Activated T-helper 1 cell treated with Interleukin-2 at 50 U/mL for 16 hours (primary cell): Measurements from ENCODE around the gene SYNGR4.

ENCODE experiments used
- DNase-seq: peaks from one replicate; pipeline ENCODE4 v3.0.0-alpha.2; 2020; ENCODE audit warnings: low read depth

The SYNGR4 gene

DNA sequence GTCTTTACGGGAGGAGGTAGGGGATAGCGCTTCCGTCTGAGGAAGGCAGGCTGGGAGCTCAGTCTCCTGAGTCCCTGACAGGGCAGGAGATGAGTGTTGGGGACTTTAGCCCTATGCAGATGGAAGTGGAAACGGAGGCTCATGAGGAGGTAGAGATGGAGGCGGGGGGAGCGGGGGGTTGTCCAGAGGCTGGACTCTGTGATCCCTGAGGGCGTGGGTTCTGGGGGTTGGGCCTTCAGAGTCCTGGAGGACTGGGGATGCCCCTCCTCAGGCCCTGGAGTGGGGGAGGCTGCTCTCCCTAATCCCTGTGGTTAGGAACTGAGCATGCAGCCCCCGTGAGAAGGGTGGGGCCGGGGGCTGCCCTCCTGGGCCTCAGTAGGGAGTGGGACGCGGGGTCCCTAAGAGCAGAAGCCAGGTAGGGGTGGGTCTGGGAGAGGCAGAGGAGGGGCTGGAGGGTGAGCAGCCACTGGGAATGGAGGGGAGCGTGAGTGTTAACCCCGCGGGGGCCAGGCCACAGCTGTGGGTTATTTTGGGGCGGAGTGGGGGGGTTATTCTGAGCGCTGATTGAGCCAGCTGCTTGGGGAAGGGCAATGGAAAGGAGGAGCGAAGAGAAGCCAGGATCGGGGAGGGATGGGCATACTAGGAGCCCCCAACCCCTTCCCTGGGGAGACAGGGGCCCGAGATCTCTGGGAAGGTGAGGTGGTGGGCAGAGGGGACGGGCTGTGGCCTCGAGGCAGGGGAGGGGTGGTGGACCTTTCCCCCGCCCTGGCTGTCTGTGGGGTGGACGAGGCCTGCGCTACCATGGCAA, 32.1 kb downstream of the SYNGR4 start:
- DNase-seq, result no peak

DNA sequence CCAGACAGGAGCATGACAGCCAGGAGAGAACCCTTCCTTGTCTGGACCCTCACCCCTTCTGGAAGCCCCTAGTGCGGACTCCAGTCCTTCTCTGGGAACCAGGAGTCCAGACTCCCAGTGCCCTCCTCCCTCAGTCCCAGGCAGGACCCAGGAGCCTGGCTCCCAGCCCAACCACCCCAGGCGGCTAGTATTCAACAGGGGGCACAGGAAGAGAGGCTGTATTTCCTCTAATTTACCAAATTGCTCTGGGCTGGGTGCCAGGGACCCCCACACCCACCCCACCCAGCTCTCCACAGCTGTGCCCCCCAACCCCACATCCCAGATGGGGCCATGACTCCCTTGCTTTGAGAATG, 32.6 kb downstream of the SYNGR4 start:
- DNase-seq, result no peak

DNA sequence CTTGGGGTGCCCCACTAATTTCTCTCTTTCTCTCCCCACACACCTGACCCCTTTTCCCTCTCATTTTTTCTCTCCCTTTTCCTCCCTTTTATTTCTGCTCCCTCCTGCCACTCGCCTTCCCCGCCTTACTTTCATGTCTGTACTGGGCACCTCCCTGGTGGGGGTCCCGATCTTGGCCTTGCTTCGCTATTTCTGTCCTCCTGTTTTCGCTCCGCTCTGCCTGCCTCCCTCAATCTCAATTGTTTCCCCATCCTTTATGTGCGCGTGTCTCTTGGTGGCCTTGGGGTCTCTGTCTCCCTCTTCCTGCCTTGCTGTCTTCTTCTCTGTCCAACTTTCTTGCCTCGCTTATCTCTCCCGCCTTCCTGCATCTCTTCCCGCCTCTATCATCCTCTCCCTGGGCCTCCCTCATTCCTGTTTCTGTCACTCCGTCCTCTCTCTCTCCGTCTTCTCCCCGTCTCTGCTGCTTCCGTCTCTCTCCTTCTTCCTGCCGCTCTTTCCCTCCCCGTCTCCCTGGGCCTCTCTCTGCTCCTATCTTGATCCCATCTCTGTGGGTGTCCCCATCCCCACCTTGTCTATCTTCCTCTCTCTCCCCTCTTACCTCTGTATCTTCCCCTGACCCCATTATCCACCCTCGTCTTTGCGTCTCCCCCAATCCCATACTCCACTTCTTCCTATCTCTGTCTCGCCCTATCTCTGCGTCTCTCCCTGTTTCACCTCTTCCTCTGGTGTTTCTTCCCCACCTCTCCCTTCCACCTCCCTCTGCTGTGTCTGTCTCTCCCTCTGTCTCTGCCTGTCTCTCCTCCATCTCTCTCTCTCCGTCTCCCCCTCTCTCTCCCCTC, 33.3 kb downstream of the SYNGR4 start:
- DNase-seq, result no peak

GRCh38 chr19:48398102-48398374, 33.9 kb downstream of the SYNGR4 start:
- DNase-seq, result no peak

DNA sequence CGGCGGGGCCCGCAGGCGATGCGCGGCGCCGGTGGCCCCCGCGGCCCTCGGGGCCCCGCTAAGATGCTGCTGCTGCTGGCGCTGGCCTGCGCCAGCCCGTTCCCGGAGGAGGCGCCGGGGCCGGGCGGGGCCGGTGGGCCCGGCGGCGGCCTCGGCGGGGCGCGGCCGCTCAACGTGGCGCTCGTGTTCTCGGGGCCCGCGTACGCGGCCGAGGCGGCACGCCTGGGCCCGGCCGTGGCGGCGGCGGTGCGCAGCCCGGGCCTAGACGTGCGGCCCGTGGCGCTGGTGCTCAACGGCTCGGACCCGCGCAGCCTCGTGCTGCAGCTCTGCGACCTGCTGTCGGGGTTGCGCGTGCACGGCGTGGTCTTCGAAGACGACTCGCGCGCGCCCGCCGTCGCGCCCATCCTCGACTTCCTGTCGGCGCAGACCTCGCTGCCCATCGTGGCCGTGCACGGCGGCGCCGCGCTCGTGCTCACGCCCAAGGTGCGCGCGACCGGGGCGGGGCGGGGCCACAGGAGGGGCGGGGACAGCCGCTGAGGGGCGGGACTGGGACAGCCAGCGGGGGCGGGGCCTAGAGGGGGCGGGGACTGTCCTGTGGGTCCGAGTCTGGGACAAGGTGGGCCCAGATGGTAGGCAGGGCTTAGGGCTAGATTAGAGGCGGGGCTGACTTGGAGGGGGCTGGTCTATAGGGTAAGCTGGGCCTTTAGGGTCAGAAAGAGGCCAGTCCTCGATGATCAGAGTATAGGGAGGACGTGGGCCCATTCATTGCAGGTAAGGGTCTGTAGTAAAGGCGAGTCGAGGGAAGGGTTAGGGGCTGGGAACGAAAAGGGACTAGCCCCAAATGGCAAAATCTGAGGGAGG, 34.4 kb downstream of the SYNGR4 start:
- DNase-seq, result peak; percentile 82

DNA sequence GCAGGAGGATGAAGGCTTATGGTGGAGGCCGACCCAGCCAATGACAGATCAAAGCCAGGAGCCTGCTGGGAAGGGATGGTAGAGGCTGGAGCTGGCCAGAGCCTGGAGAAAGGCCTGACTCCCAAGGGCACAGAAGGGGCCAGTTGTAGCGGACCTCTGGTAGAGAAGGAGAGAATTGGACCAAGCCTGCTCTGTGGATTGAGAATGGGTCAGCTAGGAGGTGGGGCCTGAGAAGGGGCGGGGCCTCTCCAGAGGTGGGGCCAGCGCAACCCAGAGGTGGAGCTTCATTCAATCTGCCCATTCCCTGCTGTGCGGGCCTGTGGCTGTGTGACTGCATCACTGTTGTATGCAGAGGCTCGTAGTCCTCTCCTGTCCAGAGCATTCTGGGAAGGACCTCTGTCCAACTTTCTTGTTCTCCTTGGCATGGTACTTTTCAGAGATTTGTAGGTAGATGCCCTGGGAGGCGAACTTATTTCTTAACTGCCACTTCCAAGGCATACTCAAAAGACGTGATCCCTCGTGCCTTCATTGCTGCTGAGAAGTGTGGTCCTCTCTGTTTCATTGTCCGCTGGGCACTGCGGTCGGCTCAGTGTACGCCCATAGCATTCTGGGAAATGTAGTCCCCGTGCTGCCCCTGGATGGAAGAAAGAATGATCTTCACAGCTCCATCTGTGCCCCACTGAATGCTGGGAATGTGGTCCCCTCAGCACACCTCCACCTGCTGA, 36.0 kb downstream of the SYNGR4 start:
- no peak for DNase-seq

GRCh38 chr19:48401287-48401686, 37.1 kb downstream of the SYNGR4 start:
- DNase-seq, result no peak

DNA sequence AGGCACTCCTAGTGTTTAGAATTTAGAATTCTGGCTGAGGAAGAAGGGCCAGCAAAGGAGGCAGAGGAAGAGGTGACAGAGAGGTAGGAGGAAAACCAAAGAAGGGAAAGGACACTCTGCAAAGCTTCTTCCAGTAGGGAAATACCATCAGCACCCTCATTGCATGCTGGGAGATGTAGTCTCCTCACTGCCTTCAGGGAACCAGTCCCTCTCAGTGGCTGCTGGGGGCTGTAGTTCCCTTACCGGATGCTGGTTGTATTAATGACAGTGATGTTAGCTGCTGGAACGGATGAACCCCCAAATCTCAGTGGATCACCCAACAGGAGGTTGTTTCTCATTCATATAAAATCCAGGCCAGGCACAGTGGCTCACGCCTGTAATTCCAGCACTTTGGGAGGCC, 39.4 kb downstream of the SYNGR4 start:
- no peak for DNase-seq

- no peak for DNase-seq
Measured at GRCh38 chr19:48405010-48405659, 41.0 kb downstream of the SYNGR4 start.

DNA sequence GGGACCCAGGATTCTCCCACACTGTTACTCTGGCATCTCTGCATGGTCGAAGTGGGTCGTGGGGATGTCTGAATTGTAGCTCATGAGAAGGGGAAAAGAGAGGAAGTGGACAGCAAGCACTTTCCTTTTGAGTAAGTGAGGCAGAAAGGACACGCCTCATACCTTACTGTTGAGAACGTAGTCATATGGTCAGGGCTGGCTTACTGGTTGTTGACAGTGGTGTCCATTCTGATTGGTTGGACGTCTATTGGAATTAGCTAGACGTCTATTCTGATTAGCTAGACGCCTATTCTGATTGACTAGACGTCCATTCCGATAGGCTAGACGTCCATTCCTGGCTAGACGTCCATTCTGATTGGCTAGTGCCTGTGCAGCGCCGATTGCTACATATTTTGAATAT, 41.7 kb downstream of the SYNGR4 start:
- no peak for DNase-seq

DNA sequence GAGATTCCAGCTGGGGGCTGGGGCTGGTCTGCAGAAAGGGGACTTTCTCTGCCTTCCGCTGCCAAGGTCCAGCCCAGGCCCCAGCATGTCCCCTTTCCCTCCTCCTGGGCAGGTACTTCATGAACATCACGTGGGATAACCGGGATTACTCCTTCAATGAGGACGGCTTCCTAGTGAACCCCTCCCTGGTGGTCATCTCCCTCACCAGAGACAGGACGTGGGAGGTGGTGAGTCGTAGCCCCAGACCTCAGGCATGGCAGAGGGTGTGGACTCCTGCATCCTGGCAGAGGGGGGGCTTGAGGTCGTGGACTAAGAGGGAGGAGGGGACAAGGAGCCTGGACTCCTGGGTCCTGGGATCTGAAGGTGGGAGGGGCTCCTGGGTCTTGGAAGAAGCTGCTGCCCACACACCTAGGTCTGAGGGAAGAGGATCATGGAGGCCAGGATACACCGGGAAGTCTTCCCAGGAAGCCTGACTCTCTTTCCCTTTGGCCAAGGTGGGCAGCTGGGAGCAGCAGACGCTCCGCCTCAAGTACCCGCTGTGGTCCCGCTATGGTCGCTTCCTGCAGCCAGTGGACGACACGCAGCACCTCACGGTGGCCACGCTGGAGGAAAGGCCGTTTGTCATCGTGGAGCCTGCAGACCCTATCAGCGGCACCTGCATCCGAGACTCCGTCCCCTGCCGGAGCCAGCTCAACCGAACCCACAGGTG, 49.9 kb downstream of the SYNGR4 start:
- DNase-seq, result no peak

- DNase-seq, result peak; percentile 45
Measured at GRCh38 chr19:48415395-48415794, 51.2 kb downstream of the SYNGR4 start.

DNA sequence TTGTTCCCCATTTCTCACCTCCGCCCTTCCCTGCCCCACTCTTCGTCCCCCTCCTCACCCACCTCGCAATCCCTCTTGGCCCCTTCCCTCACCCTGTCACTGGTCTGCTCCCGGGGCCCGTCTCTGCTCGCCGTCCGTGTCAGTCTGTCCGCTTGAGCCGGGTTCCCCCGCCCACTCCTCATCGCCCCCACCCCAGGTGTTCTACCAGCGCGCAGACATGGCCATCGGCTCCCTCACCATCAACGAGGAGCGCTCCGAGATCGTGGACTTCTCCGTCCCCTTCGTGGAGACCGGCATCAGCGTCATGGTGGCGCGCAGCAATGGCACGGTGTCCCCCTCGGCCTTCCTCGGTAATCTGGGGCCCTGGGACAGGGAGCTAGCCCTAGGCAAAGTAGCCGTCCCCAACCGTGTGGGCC, 51.6 kb downstream of the SYNGR4 start:
- no peak for DNase-seq

DNA sequence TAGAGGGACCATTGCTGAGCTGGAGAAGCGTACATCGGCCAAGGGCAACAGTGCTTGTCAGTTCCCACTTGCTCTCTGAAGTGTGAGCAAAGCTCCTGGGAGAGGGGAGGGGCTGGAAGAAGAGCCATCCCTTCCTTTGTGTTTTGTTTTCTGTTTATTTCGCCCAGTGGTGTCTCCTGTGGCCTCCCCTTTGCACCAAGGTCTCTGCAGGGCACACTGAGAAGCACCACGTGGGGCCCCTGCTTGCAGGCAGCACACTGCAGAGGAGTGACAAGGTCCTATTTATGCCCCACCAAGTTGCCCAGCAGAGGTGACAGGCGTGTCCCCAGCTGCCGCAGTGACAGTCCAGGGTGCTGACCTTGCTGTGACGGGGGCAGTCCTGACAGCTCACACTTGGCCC, 53.3 kb downstream of the SYNGR4 start:
- no peak for DNase-seq

GRCh38 chr19:48418317-48419064, 54.3 kb downstream of the SYNGR4 start:
- no peak for DNase-seq

DNA sequence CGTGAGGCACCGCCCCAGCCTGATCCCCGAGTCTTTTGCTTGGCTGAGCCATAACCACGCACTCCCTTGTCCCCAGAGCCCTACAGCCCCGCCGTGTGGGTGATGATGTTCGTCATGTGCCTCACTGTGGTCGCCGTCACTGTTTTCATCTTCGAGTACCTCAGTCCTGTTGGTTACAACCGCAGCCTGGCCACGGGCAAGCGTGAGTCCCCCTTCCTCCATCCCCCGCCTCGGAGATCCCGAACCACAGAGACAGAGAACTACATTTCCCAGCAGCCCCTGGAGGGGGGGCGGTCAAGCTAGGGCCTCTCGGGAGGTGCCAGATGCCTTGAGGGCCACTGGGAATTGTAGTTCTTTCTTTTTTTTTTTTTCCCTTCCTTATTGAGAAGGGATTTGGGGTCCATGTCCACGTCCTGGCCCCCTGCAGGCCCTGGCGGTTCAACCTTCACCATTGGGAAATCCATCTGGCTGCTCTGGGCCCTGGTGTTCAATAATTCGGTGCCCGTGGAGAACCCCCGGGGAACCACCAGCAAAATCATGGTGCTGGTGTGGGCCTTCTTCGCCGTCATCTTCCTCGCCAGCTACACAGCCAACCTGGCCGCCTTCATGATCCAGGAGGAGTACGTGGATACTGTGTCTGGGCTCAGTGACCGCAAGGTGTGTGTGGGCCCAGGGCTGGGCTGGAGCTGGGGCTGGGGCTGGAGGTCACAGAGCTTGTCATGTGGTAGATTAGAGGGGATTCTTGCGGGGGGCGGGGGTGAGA, 55.2 kb downstream of the SYNGR4 start:
- peak; percentile 52 for DNase-seq

GRCh38 chr19:48421548-48421947, 57.4 kb downstream of the SYNGR4 start:
- DNase-seq, result no peak

GRCh38 chr19:48424694-48425219, 60.6 kb downstream of the SYNGR4 start:
- DNase-seq, result no peak
